K562 (cell line): ENCODE data around the gene NLK. TPM values are rescaled to one million over a fixed set of nuclear protein-coding genes. Genes with fewer than 3 reads are reported as not detected.

ENCODE experiments used
- ATF1 ChIP-seq, 2 experiments: fragments of 450-650 bp in 1 of 2; IDR thresholded peaks; 2 replicates each; pipeline ENCODE4 v1.6.1; 2016; ENCODE audit warnings: missing compliant biosample characterization in 1 of 2, missing genetic modification characterization in 1 of 2
- BRF2 ChIP-seq: IDR thresholded peaks from 3 replicates; pipeline ENCODE4 v1.6.1; 2011; ENCODE audit warnings: borderline replicate concordance, mild to moderate bottlenecking; ENCODE audit not compliant: insufficient read length, insufficient read depth
- CCNT2 ChIP-seq: IDR thresholded peaks from 2 replicates; pipeline ENCODE4 v1.6.1; 2011; ENCODE audit warnings: borderline replicate concordance, low read depth, mild to moderate bottlenecking, moderate library complexity, mixed read lengths, low read length; ENCODE audit not compliant: insufficient read length; ENCODE audit errors: extremely low read depth
- DPF2 ChIP-seq: fragments of 450-650 bp; IDR thresholded peaks from 2 replicates; pipeline ENCODE4 v1.6.1; 2016
- HDAC2 ChIP-seq: fragments of 450-650 bp; IDR thresholded peaks from 2 replicates; pipeline ENCODE4 v1.6.1; 2016; ENCODE audit warnings: mild to moderate bottlenecking
- HDAC8 ChIP-seq: fragments of 450-650 bp; IDR thresholded peaks from 2 replicates; pipeline ENCODE4 v1.6.1; 2016; ENCODE audit warnings: mild to moderate bottlenecking, missing genetic modification characterization, moderate library complexity, missing compliant biosample characterization
- HDGF ChIP-seq: fragments of 450-650 bp; IDR thresholded peaks from 2 replicates; pipeline ENCODE4 v1.6.1; 2016
- JUND ChIP-seq, 2 experiments: IDR thresholded peaks; 2 replicates in 1 of 2; 3 replicates in 1 of 2; pipeline ENCODE4 v1.6.1; 2011; ENCODE audit warnings: borderline replicate concordance in 2 of 2, low read depth in 2 of 2, low read length in 2 of 2, improper control_type of control experiment in 1 of 2, missing biosample characterization in 1 of 2, missing genetic modification characterization in 1 of 2, missing genetic modification reagents in 1 of 2
- L3MBTL2 ChIP-seq: fragments of 450-650 bp; IDR thresholded peaks from 2 replicates; pipeline ENCODE4 v1.6.1; 2016; ENCODE audit warnings: mild to moderate bottlenecking, moderate library complexity
- MAZ ChIP-seq, 2 experiments: fragments of 450-650 bp in 1 of 2; sonication (generic) in 1 of 2; formaldehyde crosslinking; IDR thresholded peaks in 1 of 2; conservative IDR thresholded peaks in 1 of 2; 2 replicates each; pipeline versions ENCODE4 v1.4.0 to v1.5.0; 2020; ENCODE audit warnings: mild to moderate bottlenecking in 1 of 2, missing genetic modification reagents in 1 of 2
- PBX2 ChIP-seq, 2 experiments: IDR thresholded peaks in 1 of 2; conservative IDR thresholded peaks in 1 of 2; 2 replicates each; pipeline ENCODE4 v1.6.1; 2016; ENCODE audit warnings: low read depth in 2 of 2, mild to moderate bottlenecking in 1 of 2, missing compliant biosample characterization in 1 of 2, missing genetic modification characterization in 1 of 2, moderate library complexity in 1 of 2
- PKNOX1 ChIP-seq: fragments of 450-650 bp; IDR thresholded peaks from 2 replicates; pipeline ENCODE4 v1.6.1; 2016
- POLR3A ChIP-seq: IDR thresholded peaks from 2 replicates; pipeline ENCODE4 v1.6.1; 2011; ENCODE audit warnings: borderline replicate concordance, mild to moderate bottlenecking, moderate library complexity; ENCODE audit not compliant: insufficient read length, insufficient read depth; ENCODE audit errors: extremely low read depth
- SMAD4 ChIP-seq: fragments of 250-450 bp; sonication (Bioruptor Pico); conservative IDR thresholded peaks from 2 replicates; pipeline ENCODE4 v1.8.0; 2021; ENCODE audit warnings: inconsistent platforms, mild to moderate bottlenecking, moderate library complexity
- THRA ChIP-seq: fragments of 450-650 bp; IDR thresholded peaks from 2 replicates; pipeline ENCODE4 v1.6.1; 2017; ENCODE audit warnings: mild to moderate bottlenecking, moderate library complexity
- ZFP36 ChIP-seq: fragments of 150-350 bp; IDR thresholded peaks from 2 replicates; pipeline ENCODE4 v1.6.1; 2018; ENCODE audit warnings: low read length, low read depth; ENCODE audit not compliant: partially characterized antibody
- ZNF121 ChIP-seq: sonication (generic); formaldehyde crosslinking; conservative IDR thresholded peaks from 2 replicates; pipeline ENCODE4 v1.8.0; 2022; ENCODE audit warnings: missing genetic modification reagents
- ZNF124 ChIP-seq: sonication (generic); formaldehyde crosslinking; IDR thresholded peaks from 2 replicates; pipeline ENCODE4 v1.8.1; 2022; ENCODE audit warnings: missing genetic modification reagents
- ZNF655 ChIP-seq: fragments of 250-450 bp; sonication (Bioruptor Pico); IDR thresholded peaks from 2 replicates; pipeline ENCODE4 v1.5.0; 2021
- polyA plus RNA-seq, 8 experiments: library from polyadenylated mRNA; depleted of rRNA in 4 of 8; stranded (reverse) in 5 of 8; unstranded in 3 of 8; fragments of >200 nt; fragmentation: Nextera tagmentation in 2 of 8; fragmentation: Illumina TruSeq in 1 of 8; extraction: Ambion mirVana in 2 of 8; extraction: Trizol in 1 of 8; gene quantifications; 2 replicates each; pipeline versions ENCODE4 v1.2.1 to v1.2.3, GENCODE V29; 2011 to 2014; ENCODE audit warnings: inconsistent platforms in 1 of 8, missing spikeins in 1 of 8
- total RNA-seq, 7 experiments: library from RNA; depleted of rRNA in 6 of 7; stranded (reverse); fragments of >200 nt in 6 of 7; fragmentation: Illumina TruSeq in 2 of 7; extraction: Trizol in 2 of 7; gene quantifications; 2 replicates each; pipeline versions ENCODE4 v1.2.1 to v1.2.3, GENCODE V29; 2011 to 2021; ENCODE audit warnings: low replicate concordance in 1 of 7

The NLK gene
- total and polyA plus RNA-seq, 9 of the 15 experiments (the other 6 are each of a cell fraction or from before 2014, with no cell fraction given): 10.9 to 59.6 (median 26.7) TPM

GRCh38 chr17:28029044-28029443 lies 13.4 kb upstream of the NLK start (continued):
- TF ChIP-seq ATF1 (CRISPR knock-in tag; IDR thresholded peaks at IDR 0.05): no peak
- TF ChIP-seq ATF1 (tag; IDR thresholded peaks at IDR 0.05): 0 out of 2 replicates have a peak, but pooled peaks have one; percentile 35
- peak; percentile 54; the same call in 1 of the 2 replicates for TF ChIP-seq HDAC2
- TF ChIP-seq ZNF655 (CRISPR knock-in tag): no peak
- 0 out of 2 replicates have a peak, but pooled peaks have one; percentile 22 for TF ChIP-seq L3MBTL2
- TF ChIP-seq PBX2 (CRISPR knock-in tag; IDR thresholded peaks at IDR 0.05; ENCODE audit: low read depth): no peak
- 0 out of 2 replicates have a peak, but pooled peaks have one; percentile 27 for TF ChIP-seq PBX2 (tag; conservative IDR thresholded peaks at IDR 0.05; ENCODE audit: low read depth)
- TF ChIP-seq BRF2: no peak
- peak; percentile 14 for TF ChIP-seq CCNT2
- no peak for TF ChIP-seq POLR3A
- peak; percentile 79 for TF ChIP-seq DPF2
- no peak for TF ChIP-seq ZNF121 (CRISPR knock-in tag)
- no peak for TF ChIP-seq HDAC8 (tag)
- 0 out of 2 replicates have a peak, but pooled peaks have one; percentile 39 for TF ChIP-seq SMAD4 (CRISPR knock-in tag)
- TF ChIP-seq ZFP36: no peak
- peak in 1 of 2 experiments; percentile 34; a peak in 1 of 4 replicates for TF ChIP-seq MAZ (CRISPR knock-in tag; conservative IDR thresholded peaks at IDR 0.05 in 1 of 2, IDR thresholded peaks at IDR 0.05 in 1 of 2)
- TF ChIP-seq THRA: no peak
- no peak for TF ChIP-seq ZNF124 (CRISPR knock-in tag)
- TF ChIP-seq JUND (IDR thresholded peaks at IDR 0.05; ENCODE audit: borderline replicate concordance, low read depth, low read length): no peak; the same call in 1 of the 2 replicates
- peak; percentile 24; the same call in 1 of the 3 replicates for TF ChIP-seq JUND (tag; IDR thresholded peaks at IDR 0.05; ENCODE audit: borderline replicate concordance, low read depth, low read length)
- TF ChIP-seq HDGF: no peak; the same call in 1 of the 2 replicates
- TF ChIP-seq PKNOX1: peak; percentile 72
